SU-DHL-6 (cell line): ENCODE results near the gene RBM23.

Experiments used
- EZH2phosphoT487 ChIP-seq: fragments of 200-600 bp; sonication (generic), shearing (Covaris generic); conservative IDR thresholded peaks from 2 replicates; pipeline ENCODE4 v1.6.1; 2018; ENCODE audit warnings: mild to moderate bottlenecking, antibody characterized with exemption, low read length, moderate library complexity, mixed read lengths
- TF ChIP-seq, protein P1 (sequence below): fragments of 200-600 bp; sonication (generic); IDR thresholded peaks from one replicate; pipeline ENCODE4 v1.5.1; 2017; ENCODE audit warnings: antibody characterized with exemption, mild to moderate bottlenecking, low read length, moderate library complexity; ENCODE audit not compliant: insufficient read depth, poor library complexity, severe bottlenecking

DNA sequence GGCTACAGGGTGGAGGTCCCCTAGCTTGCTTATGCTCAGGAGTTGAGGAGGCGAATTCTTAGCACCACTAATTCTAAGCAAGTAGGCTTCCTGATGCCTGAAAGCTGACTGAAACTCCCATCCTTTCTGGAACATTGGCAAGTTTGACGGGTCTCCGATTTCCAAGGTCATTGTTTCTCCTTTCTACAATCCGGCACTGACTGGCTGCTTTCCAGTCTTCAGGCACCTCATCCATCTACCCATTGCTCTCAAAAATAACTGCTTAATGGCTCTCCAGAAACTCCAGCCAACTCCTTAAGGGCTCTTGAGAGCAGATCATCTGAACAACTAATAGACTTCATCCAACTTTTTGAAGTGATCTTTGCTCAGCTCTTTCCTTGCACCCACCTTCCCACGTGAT is 22.6 kb downstream of the RBM23 start:
- TF ChIP-seq, protein P1, sequence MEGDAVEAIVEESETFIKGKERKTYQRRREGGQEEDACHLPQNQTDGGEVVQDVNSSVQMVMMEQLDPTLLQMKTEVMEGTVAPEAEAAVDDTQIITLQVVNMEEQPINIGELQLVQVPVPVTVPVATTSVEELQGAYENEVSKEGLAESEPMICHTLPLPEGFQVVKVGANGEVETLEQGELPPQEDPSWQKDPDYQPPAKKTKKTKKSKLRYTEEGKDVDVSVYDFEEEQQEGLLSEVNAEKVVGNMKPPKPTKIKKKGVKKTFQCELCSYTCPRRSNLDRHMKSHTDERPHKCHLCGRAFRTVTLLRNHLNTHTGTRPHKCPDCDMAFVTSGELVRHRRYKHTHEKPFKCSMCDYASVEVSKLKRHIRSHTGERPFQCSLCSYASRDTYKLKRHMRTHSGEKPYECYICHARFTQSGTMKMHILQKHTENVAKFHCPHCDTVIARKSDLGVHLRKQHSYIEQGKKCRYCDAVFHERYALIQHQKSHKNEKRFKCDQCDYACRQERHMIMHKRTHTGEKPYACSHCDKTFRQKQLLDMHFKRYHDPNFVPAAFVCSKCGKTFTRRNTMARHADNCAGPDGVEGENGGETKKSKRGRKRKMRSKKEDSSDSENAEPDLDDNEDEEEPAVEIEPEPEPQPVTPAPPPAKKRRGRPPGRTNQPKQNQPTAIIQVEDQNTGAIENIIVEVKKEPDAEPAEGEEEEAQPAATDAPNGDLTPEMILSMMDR, result no peak
- TF ChIP-seq EZH2phosphoT487, result no peak
